Measurements from ENCODE around the gene TCF7L2.

DNA sequence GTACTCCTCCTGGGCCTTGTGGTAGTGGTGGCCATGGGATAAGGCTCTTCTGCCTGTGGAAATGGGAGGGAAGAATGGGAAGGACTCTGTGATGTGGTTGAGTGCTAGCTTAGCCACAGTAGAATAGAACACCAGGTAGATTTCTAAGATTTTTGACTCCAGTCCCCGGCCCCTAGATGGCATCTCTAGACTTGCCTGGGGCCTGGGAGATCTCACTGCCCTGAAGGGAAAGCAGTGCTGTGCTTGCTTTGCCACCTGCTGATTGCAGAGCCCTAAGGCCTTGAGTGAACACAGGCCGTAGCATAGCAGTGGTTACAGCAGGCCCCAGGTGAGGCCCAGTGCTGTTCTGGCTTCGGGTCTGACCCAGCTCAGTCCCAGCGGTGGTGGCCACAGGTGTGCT lies 252.0 kb downstream of the TCF7L2 start:
- TF ChIP-seq, protein P1, sequence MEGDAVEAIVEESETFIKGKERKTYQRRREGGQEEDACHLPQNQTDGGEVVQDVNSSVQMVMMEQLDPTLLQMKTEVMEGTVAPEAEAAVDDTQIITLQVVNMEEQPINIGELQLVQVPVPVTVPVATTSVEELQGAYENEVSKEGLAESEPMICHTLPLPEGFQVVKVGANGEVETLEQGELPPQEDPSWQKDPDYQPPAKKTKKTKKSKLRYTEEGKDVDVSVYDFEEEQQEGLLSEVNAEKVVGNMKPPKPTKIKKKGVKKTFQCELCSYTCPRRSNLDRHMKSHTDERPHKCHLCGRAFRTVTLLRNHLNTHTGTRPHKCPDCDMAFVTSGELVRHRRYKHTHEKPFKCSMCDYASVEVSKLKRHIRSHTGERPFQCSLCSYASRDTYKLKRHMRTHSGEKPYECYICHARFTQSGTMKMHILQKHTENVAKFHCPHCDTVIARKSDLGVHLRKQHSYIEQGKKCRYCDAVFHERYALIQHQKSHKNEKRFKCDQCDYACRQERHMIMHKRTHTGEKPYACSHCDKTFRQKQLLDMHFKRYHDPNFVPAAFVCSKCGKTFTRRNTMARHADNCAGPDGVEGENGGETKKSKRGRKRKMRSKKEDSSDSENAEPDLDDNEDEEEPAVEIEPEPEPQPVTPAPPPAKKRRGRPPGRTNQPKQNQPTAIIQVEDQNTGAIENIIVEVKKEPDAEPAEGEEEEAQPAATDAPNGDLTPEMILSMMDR (IDR thresholded peaks at IDR 0.05; ENCODE audit: insufficient read depth, low read length) = no peak
- TF ChIP-seq POLR2AphosphoS5 (IDR thresholded peaks at IDR 0.05; ENCODE audit: low read depth) = no peak
- TF ChIP-seq, protein P2, sequence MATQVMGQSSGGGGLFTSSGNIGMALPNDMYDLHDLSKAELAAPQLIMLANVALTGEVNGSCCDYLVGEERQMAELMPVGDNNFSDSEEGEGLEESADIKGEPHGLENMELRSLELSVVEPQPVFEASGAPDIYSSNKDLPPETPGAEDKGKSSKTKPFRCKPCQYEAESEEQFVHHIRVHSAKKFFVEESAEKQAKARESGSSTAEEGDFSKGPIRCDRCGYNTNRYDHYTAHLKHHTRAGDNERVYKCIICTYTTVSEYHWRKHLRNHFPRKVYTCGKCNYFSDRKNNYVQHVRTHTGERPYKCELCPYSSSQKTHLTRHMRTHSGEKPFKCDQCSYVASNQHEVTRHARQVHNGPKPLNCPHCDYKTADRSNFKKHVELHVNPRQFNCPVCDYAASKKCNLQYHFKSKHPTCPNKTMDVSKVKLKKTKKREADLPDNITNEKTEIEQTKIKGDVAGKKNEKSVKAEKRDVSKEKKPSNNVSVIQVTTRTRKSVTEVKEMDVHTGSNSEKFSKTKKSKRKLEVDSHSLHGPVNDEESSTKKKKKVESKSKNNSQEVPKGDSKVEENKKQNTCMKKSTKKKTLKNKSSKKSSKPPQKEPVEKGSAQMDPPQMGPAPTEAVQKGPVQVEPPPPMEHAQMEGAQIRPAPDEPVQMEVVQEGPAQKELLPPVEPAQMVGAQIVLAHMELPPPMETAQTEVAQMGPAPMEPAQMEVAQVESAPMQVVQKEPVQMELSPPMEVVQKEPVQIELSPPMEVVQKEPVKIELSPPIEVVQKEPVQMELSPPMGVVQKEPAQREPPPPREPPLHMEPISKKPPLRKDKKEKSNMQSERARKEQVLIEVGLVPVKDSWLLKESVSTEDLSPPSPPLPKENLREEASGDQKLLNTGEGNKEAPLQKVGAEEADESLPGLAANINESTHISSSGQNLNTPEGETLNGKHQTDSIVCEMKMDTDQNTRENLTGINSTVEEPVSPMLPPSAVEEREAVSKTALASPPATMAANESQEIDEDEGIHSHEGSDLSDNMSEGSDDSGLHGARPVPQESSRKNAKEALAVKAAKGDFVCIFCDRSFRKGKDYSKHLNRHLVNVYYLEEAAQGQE (IDR thresholded peaks at IDR 0.05; ENCODE audit: insufficient replicate concordance, low read depth) = no peak
